Measurements from ENCODE around the gene STK39. TPM values are rescaled to one million over a fixed set of nuclear protein-coding genes. Genes with fewer than 3 reads are reported as not detected.

STK39 gene
- polyA plus RNA-seq, 1 donor from 2014 or later: 9.5 TPM

DNA sequence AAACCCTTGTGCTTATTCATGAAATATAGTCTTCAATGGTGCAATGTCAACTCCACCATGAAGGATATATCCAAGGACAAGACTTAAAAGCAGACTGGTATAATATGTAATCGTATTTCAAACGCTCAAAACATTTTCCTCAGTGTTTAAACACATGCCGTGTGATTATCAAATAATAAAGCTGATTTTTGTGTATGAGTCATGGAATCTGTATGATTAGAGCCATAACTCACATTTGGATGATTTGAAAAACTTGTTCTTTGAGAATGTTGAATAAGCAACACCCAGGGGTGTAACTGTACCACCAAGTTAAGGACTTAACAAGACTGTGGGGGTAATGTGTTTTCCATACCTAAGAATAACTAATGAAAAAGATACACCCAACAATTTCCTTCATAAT lies 215.3 kb downstream of the STK39 start:
- Histone ChIP-seq H3K27me3 (ENCODE audit: insufficient read depth, low read depth, low read length) (no peaks in the 10 kb centered on the region), H3K9me3 (ENCODE audit: low read length) (no peaks in the 10 kb centered on the region), H3F3A (ENCODE audit: insufficient read depth, low read length, poor library complexity, severe bottlenecking) (no peaks in the 10 kb centered on the region), H2AFZ (ENCODE audit: low read depth, low read length) (no peak overlapping the region), H3K36me3 (ENCODE audit: insufficient read depth, low read length) (no peaks in the 10 kb centered on the region), H3K79me2 (replicated peaks; ENCODE audit: insufficient read depth, low read length) (no peaks in the 10 kb centered on the region), H3K9ac (ENCODE audit: low read length) (no peak overlapping the region), H4K20me1 (ENCODE audit: insufficient read depth) (no peaks in the 10 kb centered on the region), H3K9me2 (ENCODE audit: insufficient read depth, low read length) (no peaks in the 10 kb centered on the region), H3K27ac (ENCODE audit: low read length) (no peak overlapping the region), H3K4me3 (ENCODE audit: low read length) (no peak overlapping the region), H3K4me2 (ENCODE audit: low read length) (no peak overlapping the region)
- TF ChIP-seq EZH2 (IDR thresholded peaks at IDR 0.05; ENCODE audit: borderline replicate concordance, insufficient read depth, low read length, poor library complexity, severe bottlenecking): no peak
- no peak for TF ChIP-seq POLR2AphosphoS5 (IDR thresholded peaks at IDR 0.05)
- TF ChIP-seq EP300 (conservative IDR thresholded peaks at IDR 0.05; ENCODE audit: poor library complexity, severe bottlenecking): no peak
- TF ChIP-seq TAF1 (IDR thresholded peaks at IDR 0.05; ENCODE audit: low read depth): no peak
- no peak for TF ChIP-seq MXI1 (conservative IDR thresholded peaks at IDR 0.05; ENCODE audit: poor library complexity, severe bottlenecking)
- TF ChIP-seq RAD21 (conservative IDR thresholded peaks at IDR 0.05): no peak
- TF ChIP-seq, protein P1, sequence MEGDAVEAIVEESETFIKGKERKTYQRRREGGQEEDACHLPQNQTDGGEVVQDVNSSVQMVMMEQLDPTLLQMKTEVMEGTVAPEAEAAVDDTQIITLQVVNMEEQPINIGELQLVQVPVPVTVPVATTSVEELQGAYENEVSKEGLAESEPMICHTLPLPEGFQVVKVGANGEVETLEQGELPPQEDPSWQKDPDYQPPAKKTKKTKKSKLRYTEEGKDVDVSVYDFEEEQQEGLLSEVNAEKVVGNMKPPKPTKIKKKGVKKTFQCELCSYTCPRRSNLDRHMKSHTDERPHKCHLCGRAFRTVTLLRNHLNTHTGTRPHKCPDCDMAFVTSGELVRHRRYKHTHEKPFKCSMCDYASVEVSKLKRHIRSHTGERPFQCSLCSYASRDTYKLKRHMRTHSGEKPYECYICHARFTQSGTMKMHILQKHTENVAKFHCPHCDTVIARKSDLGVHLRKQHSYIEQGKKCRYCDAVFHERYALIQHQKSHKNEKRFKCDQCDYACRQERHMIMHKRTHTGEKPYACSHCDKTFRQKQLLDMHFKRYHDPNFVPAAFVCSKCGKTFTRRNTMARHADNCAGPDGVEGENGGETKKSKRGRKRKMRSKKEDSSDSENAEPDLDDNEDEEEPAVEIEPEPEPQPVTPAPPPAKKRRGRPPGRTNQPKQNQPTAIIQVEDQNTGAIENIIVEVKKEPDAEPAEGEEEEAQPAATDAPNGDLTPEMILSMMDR (IDR thresholded peaks at IDR 0.05; ENCODE audit: poor library complexity, severe bottlenecking): no peak
- TF ChIP-seq SMC3 (conservative IDR thresholded peaks at IDR 0.05; ENCODE audit: poor library complexity): no peak
- no peak for TF ChIP-seq REST (IDR thresholded peaks at IDR 0.05; ENCODE audit: borderline replicate concordance)

GRCh38 chr2:168030862-168031624 lies 216.4 kb downstream of the STK39 start:
- Histone ChIP-seq H3K9me2 (ENCODE audit: insufficient read depth, low read length) (no peaks in the 10 kb centered on the region), H3K27ac (ENCODE audit: low read length) (no peak overlapping the region), H2AFZ (ENCODE audit: low read depth, low read length) (no peak overlapping the region), H3K79me2 (replicated peaks; ENCODE audit: insufficient read depth, low read length) (no peaks in the 10 kb centered on the region), H3F3A (ENCODE audit: insufficient read depth, low read length, poor library complexity, severe bottlenecking) (no peaks in the 10 kb centered on the region), H3K9me3 (ENCODE audit: low read length) (no peaks in the 10 kb centered on the region), H3K9ac (ENCODE audit: low read length) (no peak overlapping the region), H3K4me2 (ENCODE audit: low read length) (no peak overlapping the region), H3K4me3 (ENCODE audit: low read length) (no peak overlapping the region), H4K20me1 (ENCODE audit: insufficient read depth) (no peaks in the 10 kb centered on the region), H3K27me3 (ENCODE audit: insufficient read depth, low read depth, low read length) (no peaks in the 10 kb centered on the region), H3K36me3 (ENCODE audit: insufficient read depth, low read length) (no peaks in the 10 kb centered on the region)
- no peak for TF ChIP-seq SMC3 (conservative IDR thresholded peaks at IDR 0.05; ENCODE audit: poor library complexity)
- TF ChIP-seq TAF1 (IDR thresholded peaks at IDR 0.05; ENCODE audit: low read depth): no peak
- no peak for TF ChIP-seq EZH2 (IDR thresholded peaks at IDR 0.05; ENCODE audit: borderline replicate concordance, insufficient read depth, low read length, poor library complexity, severe bottlenecking)
- no peak for TF ChIP-seq REST (IDR thresholded peaks at IDR 0.05; ENCODE audit: borderline replicate concordance)
- TF ChIP-seq, protein P1 (IDR thresholded peaks at IDR 0.05; ENCODE audit: poor library complexity, severe bottlenecking): no peak
- TF ChIP-seq EP300 (conservative IDR thresholded peaks at IDR 0.05; ENCODE audit: poor library complexity, severe bottlenecking): no peak
- no peak for TF ChIP-seq POLR2AphosphoS5 (IDR thresholded peaks at IDR 0.05)
- TF ChIP-seq RAD21 (conservative IDR thresholded peaks at IDR 0.05): no peak
- no peak for TF ChIP-seq MXI1 (conservative IDR thresholded peaks at IDR 0.05; ENCODE audit: poor library complexity, severe bottlenecking)
